Ishikawa (cell line): ENCODE measurements around the gene STX3.

ENCODE experiments used
- CEBPB ChIP-seq: IDR thresholded peaks from 2 replicates; pipeline ENCODE4 v1.6.1; 2012
- CREB1 ChIP-seq: IDR thresholded peaks from 2 replicates; pipeline ENCODE4 v1.6.1; 2012; ENCODE audit warnings: low read depth
- EGR1 ChIP-seq: IDR thresholded peaks from 2 replicates; pipeline ENCODE4 v1.6.1; 2012
- EP300 ChIP-seq: IDR thresholded peaks from 2 replicates; pipeline ENCODE4 v1.6.1; 2012; ENCODE audit warnings: borderline replicate concordance
- FOXM1 ChIP-seq: IDR thresholded peaks from 2 replicates; pipeline ENCODE4 v1.6.1; 2012; ENCODE audit warnings: low read depth, borderline replicate concordance
- NFIC ChIP-seq: IDR thresholded peaks from 2 replicates; pipeline ENCODE4 v1.6.1; 2012
- RAD21 ChIP-seq: IDR thresholded peaks from 2 replicates; pipeline ENCODE4 v1.6.1; 2012; ENCODE audit warnings: low read depth
- REST ChIP-seq: IDR thresholded peaks from 2 replicates; pipeline ENCODE4 v1.6.1; 2012; ENCODE audit warnings: low read depth, mild to moderate bottlenecking
- TAF1 ChIP-seq: IDR thresholded peaks from 2 replicates; pipeline ENCODE4 v1.6.1; 2012; ENCODE audit warnings: low read depth, mild to moderate bottlenecking
- TCF12 ChIP-seq: IDR thresholded peaks from 2 replicates; pipeline ENCODE4 v1.6.1; 2012; ENCODE audit warnings: low read depth
- TEAD4 ChIP-seq: IDR thresholded peaks from 2 replicates; pipeline ENCODE4 v1.6.1; 2012
- USF1 ChIP-seq: IDR thresholded peaks from 2 replicates; pipeline ENCODE4 v1.6.1; 2012
- YY1 ChIP-seq: IDR thresholded peaks from 2 replicates; pipeline ENCODE4 v1.6.1; 2012; ENCODE audit warnings: low read depth
- ZBTB7A ChIP-seq: IDR thresholded peaks from 2 replicates; pipeline ENCODE4 v1.6.1; 2012; ENCODE audit warnings: low read depth
- TF ChIP-seq, protein P1 (sequence below): IDR thresholded peaks from 2 replicates; pipeline ENCODE4 v1.6.1; 2012

Gene STX3

DNA sequence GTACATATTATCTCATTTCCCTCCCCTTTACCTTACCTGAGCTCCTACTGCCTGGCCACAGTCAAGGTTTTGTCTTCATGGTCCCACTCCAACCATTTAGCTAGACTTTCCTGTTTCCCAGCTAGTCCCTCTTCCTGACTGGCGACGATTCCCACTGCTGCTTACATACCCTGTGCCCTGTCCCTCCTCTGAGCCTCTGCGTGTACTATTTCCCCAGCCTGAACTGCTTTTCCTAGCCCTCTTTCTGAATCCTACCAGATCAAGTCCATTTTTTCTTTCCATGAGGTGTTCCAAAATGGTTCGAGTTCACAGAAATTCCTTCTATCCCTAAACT lies 32.0 kb downstream of the STX3 start:
- TF ChIP-seq TAF1 (no peak), RAD21 (no peak), NFIC (no peak), FOXM1 (no peak), ZBTB7A (no peak), REST (no peak), USF1 (no peak), TEAD4 (no peak), CEBPB (no peak)
- TF ChIP-seq, protein P1, sequence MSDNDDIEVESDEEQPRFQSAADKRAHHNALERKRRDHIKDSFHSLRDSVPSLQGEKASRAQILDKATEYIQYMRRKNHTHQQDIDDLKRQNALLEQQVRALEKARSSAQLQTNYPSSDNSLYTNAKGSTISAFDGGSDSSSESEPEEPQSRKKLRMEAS, result no peak

DNA sequence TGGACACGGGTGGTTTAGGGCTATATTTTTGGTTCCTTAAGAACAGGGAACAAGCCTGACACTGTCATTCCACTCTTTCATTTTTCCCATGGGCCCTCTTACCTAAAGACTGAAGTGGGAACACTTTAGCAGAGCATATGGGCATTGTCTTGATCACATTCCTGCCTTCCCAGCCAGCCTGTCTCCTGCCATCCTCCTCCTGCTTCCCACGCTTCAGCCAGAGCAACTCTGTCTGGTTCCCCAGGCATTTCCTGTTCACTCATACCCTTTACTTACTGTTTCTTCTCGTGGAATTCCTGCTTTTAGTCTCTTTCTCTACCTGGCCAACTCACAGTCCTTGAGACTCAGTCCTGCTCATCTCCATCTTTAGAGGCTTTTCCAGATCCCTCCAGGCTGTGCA lies 32.6 kb downstream of the STX3 start:
- TF ChIP-seq REST, result no peak
- no peak for TF ChIP-seq USF1
- TF ChIP-seq TEAD4, result no peak
- no peak for TF ChIP-seq ZBTB7A
- TF ChIP-seq TAF1, result no peak
- TF ChIP-seq EGR1, result no peak
- TF ChIP-seq EP300, result no peak
- no peak for TF ChIP-seq RAD21
- TF ChIP-seq NFIC, result no peak
- TF ChIP-seq, protein P1, result no peak
- TF ChIP-seq YY1, result no peak
- no peak for TF ChIP-seq TCF12
- no peak for TF ChIP-seq CREB1

DNA sequence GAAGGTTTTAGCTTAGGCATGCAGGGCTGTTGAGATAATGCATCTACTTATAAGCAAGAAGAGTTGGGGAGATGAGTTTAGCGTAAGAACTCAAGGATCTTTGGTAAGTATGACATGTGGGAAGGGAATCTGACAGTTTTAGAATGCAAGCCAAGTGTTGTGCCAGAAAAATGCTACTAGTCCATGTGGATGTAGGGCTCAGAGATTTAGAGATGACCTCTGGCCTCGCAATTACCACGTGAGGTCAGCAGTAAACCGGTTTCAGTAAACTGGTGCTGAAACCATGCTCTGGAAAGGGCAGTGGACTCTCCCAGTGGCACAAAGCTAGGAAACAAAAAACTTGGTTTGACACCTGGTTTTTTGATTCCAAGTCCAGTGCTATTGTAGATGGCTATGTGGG lies 36.5 kb downstream of the STX3 start:
- no peak for TF ChIP-seq EGR1
- TF ChIP-seq, protein P1, result no peak
- no peak for TF ChIP-seq YY1
- TF ChIP-seq TEAD4, result no peak
- no peak for TF ChIP-seq ZBTB7A
- TF ChIP-seq RAD21, result no peak
- TF ChIP-seq TAF1, result no peak

GRCh38 chr11:59792507-59792906 lies 37.3 kb downstream of the STX3 start:
- no peak for TF ChIP-seq TCF12
- no peak for TF ChIP-seq EP300
- TF ChIP-seq, protein P1, result no peak
- TF ChIP-seq NFIC, result no peak
- TF ChIP-seq REST, result no peak
- TF ChIP-seq FOXM1, result no peak
- no peak for TF ChIP-seq EGR1
- no peak for TF ChIP-seq TAF1

DNA sequence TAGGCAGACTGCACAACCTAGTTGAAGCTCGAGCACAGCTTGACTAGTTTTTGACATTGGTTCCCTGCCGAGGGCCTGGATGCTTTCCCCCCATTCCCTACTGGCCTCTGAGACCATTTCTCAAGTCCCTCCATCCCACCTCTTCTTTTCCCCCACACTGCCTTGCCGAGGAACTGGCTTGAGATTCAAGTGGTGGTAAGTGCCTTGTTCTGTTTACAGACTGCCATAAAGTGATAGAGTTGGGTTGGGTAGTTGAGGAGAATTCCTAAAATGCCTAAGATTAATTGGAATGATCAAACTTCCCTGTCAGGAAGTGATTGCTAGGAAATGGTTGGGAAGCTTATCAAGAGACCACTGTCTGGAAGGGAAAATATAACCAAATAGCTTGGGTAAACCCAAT lies 39.2 kb downstream of the STX3 start:
- TF ChIP-seq USF1 (no peak), TAF1 (no peak), EP300 (no peak), RAD21 (no peak), FOXM1 (no peak), NFIC (no peak), ZBTB7A (no peak), CREB1 (no peak), EGR1 (no peak), TEAD4 (no peak), CEBPB (no peak), REST (no peak), YY1 (no peak), TCF12 (no peak)
